Activated T-cell treated with anti-CD3 and anti-CD28 coated beads, Interleukin-2, amount 50 U/mL, for 4 hours (primary cell): ENCODE results near the gene ADPRHL1. TPM values are rescaled to one million over a fixed set of nuclear protein-coding genes. Genes with fewer than 3 reads are reported as not detected.
"Not testable (repeated sequence)": the region's sequence is repeated elsewhere in the genome, so short reads cannot be mapped to it uniquely, and the experiment has no call there.

Source experiments
- ATAC-seq, 2 donors: fragments of 200-7000 bp; cut with Tn5 transposase; one replicate each; pipeline ENCODE4 v1.10.0; 2021
- DNase-seq: peaks from one replicate; pipeline ENCODE4 v3.0.0-alpha.2; 2020
- H3K27me3 Mint-ChIP-seq: one replicate; pipeline ENCODE4 v1.8.0; 2021; ENCODE audit warnings: low read depth, mixed read lengths
- H3K36me3 Mint-ChIP-seq: one replicate; pipeline ENCODE4 v1.8.0; 2022; ENCODE audit warnings: mixed read lengths; ENCODE audit not compliant: insufficient read depth
- H3K4me1 Mint-ChIP-seq: one replicate; pipeline ENCODE4 v1.8.0; 2021; ENCODE audit warnings: low read depth, mixed read lengths
- H3K4me3 Mint-ChIP-seq: one replicate; pipeline ENCODE4 v1.8.0; 2021; ENCODE audit warnings: mild to moderate bottlenecking, moderate library complexity, mixed read lengths
- H3K9me3 Mint-ChIP-seq: one replicate; pipeline ENCODE4 v1.8.0; 2021; ENCODE audit warnings: mixed read lengths
- total RNA-seq, 3 donors: library from RNA; stranded (reverse); gene quantifications; one replicate each; pipeline ENCODE4 v1.2.1, GENCODE V29; 2021

The ADPRHL1 gene
- total RNA-seq, 3 donors from 2014 or later: 0.54 to 0.81 (median 0.79) TPM

- ATAC-seq (no peak), DNase-seq (no peak)
- Mint-ChIP-seq H3K4me3 (peak overlapping the region; percentile 85), H3K4me1 (peaks cover 5% of the 10 kb centered on the region), H3K27me3 (no peaks in the 10 kb centered on the region), H3K9me3 (no peaks in the 10 kb centered on the region), H3K36me3 (no peaks in the 10 kb centered on the region)
Measured at GRCh38 chr13:113393226-113393562, 60.1 kb downstream of the ADPRHL1 start.

DNA sequence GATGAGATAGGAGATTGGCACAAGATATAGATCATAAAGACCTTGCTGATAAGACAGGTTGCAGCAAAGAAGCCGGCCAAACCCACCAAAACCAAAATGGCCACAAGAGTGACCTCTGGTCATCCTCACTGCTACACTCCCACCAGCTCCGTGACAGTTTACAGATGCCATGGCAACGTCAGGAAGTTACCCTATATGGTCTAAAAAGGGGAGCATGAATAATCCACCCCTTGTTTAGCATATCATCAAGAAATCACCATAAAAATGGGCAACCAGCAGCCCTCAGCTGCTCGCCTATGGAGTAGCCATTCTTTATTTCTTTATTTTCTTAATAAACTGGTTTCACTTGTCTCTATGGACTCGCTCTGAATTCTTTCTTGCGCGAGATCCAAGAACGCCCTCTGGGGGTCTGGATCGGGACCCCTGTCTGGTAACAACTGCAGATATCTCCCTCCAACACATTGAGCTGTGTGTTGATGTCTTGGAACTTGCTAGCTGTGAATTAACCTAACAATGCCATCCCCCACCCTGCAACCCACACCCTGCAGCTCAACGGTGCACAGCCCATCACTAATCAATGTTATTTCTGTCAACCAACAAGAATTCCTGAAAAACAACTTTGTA lies 62.3 kb downstream of the ADPRHL1 start:
- Mint-ChIP-seq H3K9me3 (no peaks in the 10 kb centered on the region), H3K27me3 (no peaks in the 10 kb centered on the region), H3K4me3 (no peak overlapping the region), H3K4me1 (peaks cover 5% of the 10 kb centered on the region), H3K36me3 (no peaks in the 10 kb centered on the region)
- DNase-seq: no peak
- no peak for ATAC-seq

DNA sequence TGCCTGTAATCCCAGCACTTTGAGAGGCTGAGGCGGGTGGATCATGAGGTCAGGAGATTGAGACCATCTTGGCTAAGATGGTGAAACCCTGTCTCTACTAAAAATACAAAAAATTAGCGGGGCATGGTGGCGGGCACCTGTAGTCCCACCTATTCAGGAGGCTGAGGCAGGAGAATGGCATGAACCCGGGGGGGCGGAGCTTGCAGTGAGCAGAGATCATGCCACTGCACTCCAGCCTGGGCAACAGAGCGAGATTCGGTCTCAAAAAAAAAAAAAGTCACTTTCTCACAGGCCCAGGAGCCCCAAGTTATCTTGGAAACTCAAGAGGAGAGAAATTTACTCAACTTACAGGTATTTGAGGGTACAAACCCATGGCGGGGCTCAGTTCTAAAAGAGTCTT lies 63.7 kb downstream of the ADPRHL1 start:
- H3K27me3 Mint-ChIP-seq, DNase-seq, H3K4me3 Mint-ChIP-seq, ATAC-seq, H3K9me3 Mint-ChIP-seq, H3K36me3 Mint-ChIP-seq: not testable (repeated sequence)
- H3K4me1 Mint-ChIP-seq: peaks cover 13% of the 10 kb centered on the region

DNA sequence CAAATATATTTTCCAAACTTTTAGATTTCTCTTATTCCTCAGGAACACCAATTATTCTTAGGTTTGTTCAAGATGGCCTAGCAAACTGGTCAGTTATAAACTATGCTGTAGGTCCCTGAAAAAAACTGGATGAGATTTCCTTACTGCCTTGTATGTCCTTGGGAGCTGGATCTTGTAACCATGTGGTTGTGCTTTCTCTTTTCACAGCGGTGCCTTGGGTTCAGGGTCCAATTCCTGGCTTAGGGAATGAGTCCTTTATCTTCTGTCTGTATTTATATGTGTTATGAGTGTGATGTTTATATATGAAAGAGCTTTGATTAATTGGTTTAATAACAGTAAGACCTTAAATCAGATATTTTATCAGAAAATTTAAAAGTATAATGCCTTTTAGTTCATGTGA lies 65.9 kb downstream of the ADPRHL1 start:
- ATAC-seq (no peak), DNase-seq (no peak)
- Mint-ChIP-seq H3K27me3 (peaks cover 7% of the 10 kb centered on the region), H3K4me3 (no peak overlapping the region), H3K4me1 (peaks cover 8% of the 10 kb centered on the region), H3K36me3 (no peaks in the 10 kb centered on the region), H3K9me3 (peaks cover 14% of the 10 kb centered on the region)

DNA sequence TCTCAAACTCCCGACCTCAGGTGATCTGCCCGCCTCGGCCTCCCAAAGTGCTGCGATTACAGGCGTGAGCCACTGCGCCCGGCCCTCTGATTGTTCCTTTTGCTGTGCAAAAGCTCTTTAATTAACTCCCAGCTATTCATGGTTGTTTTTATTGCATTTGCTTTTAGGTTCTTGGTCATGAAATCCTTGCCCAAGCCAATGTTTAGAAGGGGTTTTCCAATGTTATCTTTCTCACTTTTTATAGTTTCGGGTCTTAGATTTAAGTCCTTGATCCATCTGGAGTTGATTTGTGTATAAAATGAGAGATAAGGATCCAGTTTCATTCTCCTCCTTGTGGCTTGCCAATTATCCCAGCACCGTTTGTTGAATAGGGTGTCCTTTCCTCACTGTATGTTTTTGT lies 70.2 kb downstream of the ADPRHL1 start:
- Mint-ChIP-seq H3K9me3 (peaks cover 16% of the 10 kb centered on the region), H3K4me1 (peaks cover 8% of the 10 kb centered on the region), H3K27me3 (peaks cover 13% of the 10 kb centered on the region), H3K36me3 (no peaks in the 10 kb centered on the region), H3K4me3 (no peak overlapping the region)
- DNase-seq: no peak
- ATAC-seq: no peak

DNA sequence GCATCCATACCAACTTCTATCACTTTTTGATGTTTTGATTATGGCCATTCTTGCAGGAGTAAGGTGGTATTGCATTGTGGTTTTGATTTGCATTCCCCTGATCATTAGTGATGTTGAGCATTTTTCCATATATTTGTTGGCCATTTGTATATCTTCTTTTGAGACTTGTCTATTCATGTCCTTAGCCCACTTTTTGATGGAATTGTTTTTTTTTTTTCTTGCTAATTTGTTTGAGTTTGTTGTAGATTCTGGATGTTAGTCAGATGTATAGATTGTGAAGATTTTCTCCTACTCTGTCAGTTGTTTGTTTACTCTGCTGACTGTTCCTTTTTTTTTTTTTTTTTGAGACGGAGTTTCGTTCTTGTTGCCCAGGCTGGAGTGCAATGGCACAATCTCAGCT lies 70.7 kb downstream of the ADPRHL1 start:
- Mint-ChIP-seq H3K27me3 (peaks cover 16% of the 10 kb centered on the region), H3K9me3 (peaks cover 16% of the 10 kb centered on the region)
- not testable (repeated sequence) for ATAC-seq, H3K4me3 Mint-ChIP-seq, DNase-seq, H3K4me1 Mint-ChIP-seq, H3K36me3 Mint-ChIP-seq

DNA sequence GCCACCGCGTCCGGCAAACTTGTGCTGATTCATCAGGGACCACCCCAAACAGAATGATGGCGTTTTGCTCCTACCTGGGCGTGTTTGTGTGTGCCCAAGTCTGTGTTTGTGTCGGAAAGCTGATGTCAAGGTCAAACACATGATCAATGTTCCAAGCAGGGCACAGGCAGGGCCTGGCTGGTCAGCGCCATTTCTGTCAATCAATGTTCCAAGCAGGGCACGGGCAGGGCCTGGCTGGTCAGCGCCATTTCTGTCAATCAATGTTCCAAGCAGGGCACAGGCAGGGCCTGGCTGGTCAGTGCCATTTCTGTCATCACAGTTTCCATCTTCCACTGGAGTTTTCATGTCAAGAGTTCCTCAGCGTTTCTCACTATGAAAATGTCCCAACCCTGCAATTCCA lies 74.5 kb downstream of the ADPRHL1 start:
- peaks cover 11% of the 10 kb centered on the region for H3K9me3 Mint-ChIP-seq
- ATAC-seq: no peak
- peaks cover 27% of the 10 kb centered on the region for H3K27me3 Mint-ChIP-seq
- no peaks in the 10 kb centered on the region for H3K36me3 Mint-ChIP-seq
- no peaks in the 10 kb centered on the region for H3K4me1 Mint-ChIP-seq
- DNase-seq: no peak
- no peak overlapping the region for H3K4me3 Mint-ChIP-seq

- DNase-seq: no peak
Measured at GRCh38 chr13:113374511-113375175, 78.6 kb downstream of the ADPRHL1 start.

GRCh38 chr13:113373811-113374485 lies 79.3 kb downstream of the ADPRHL1 start:
- H3K9me3 Mint-ChIP-seq: no peaks in the 10 kb centered on the region

More at GRCh38 chr13:113374511-113375175, 78.6 kb downstream of the ADPRHL1 start:
- Mint-ChIP-seq H3K4me3 (no peak overlapping the region), H3K9me3 (no peaks in the 10 kb centered on the region), H3K36me3 (no peaks in the 10 kb centered on the region), H3K4me1 (no peaks in the 10 kb centered on the region), H3K27me3 (peaks cover 14% of the 10 kb centered on the region)
- no peak for ATAC-seq

GRCh38 chr13:113371701-113372100 lies 81.6 kb downstream of the ADPRHL1 start:
- H3K27me3 Mint-ChIP-seq: peaks cover 11% of the 10 kb centered on the region
- ATAC-seq, H3K9me3 Mint-ChIP-seq: not testable (repeated sequence)

More at GRCh38 chr13:113373811-113374485, 79.3 kb downstream of the ADPRHL1 start:
- Mint-ChIP-seq H3K4me3 (no peak overlapping the region), H3K36me3 (no peaks in the 10 kb centered on the region), H3K4me1 (no peaks in the 10 kb centered on the region), H3K27me3 (peaks cover 14% of the 10 kb centered on the region)
- no peak for DNase-seq
- no peak for ATAC-seq

GRCh38 chr13:113371061-113371460 lies 82.2 kb downstream of the ADPRHL1 start:
- no peak for DNase-seq
- H3K4me3 Mint-ChIP-seq: no peak overlapping the region
- ATAC-seq: no peak
- no peaks in the 10 kb centered on the region for H3K36me3 Mint-ChIP-seq
- no peaks in the 10 kb centered on the region for H3K4me1 Mint-ChIP-seq
- peaks cover 5% of the 10 kb centered on the region for H3K27me3 Mint-ChIP-seq
- H3K9me3 Mint-ChIP-seq: no peaks in the 10 kb centered on the region

More at GRCh38 chr13:113371701-113372100, 81.6 kb downstream of the ADPRHL1 start:
- DNase-seq, H3K4me1 Mint-ChIP-seq, H3K36me3 Mint-ChIP-seq, H3K4me3 Mint-ChIP-seq: not testable (repeated sequence)

DNA sequence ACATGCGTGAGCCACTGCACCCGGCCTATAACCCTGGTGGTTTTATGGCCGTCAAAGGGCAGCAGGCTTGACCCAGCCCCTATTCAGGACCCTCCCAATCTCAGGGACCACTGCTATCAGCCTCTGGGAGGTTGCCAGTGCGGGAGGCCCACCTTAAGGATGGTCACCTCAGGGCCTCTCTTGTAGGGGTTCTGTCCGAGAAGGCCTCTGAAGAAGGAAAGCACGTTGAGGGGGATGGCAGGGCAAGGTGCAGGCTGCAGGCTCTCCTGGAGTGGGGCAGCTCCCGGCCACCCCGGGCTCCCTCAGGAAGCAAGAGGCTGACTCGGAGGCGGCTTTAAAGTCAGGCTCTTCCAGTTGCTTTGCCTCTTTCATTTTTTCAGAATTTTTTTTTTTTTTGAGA lies 83.4 kb downstream of the ADPRHL1 start:
- Mint-ChIP-seq H3K4me3 (no peak overlapping the region), H3K9me3 (no peaks in the 10 kb centered on the region), H3K27me3 (peaks cover 10% of the 10 kb centered on the region), H3K36me3 (no peaks in the 10 kb centered on the region), H3K4me1 (peaks cover 2% of the 10 kb centered on the region)
- no peak for DNase-seq
- ATAC-seq: no peak

GRCh38 chr13:113369189-113369588 lies 84.1 kb downstream of the ADPRHL1 start:
- peaks cover 2% of the 10 kb centered on the region for H3K4me1 Mint-ChIP-seq
- DNase-seq (no peak), ATAC-seq (no peak)
- H3K27me3 Mint-ChIP-seq: peaks cover 8% of the 10 kb centered on the region
- H3K36me3 Mint-ChIP-seq: no peaks in the 10 kb centered on the region
- no peak overlapping the region for H3K4me3 Mint-ChIP-seq
- H3K9me3 Mint-ChIP-seq: no peaks in the 10 kb centered on the region

GRCh38 chr13:113368353-113368752 lies 84.9 kb downstream of the ADPRHL1 start:
- not testable (repeated sequence) for H3K4me1 Mint-ChIP-seq, H3K36me3 Mint-ChIP-seq, ATAC-seq, H3K4me3 Mint-ChIP-seq, H3K9me3 Mint-ChIP-seq, DNase-seq, H3K27me3 Mint-ChIP-seq

GRCh38 chr13:113367771-113368170 lies 85.5 kb downstream of the ADPRHL1 start:
- H3K27me3 Mint-ChIP-seq: peaks cover 9% of the 10 kb centered on the region

More at GRCh38 chr13:113367771-113368170, 85.5 kb downstream of the ADPRHL1 start:
- no peak for ATAC-seq
- Mint-ChIP-seq H3K9me3 (no peaks in the 10 kb centered on the region), H3K4me3 (no peak overlapping the region), H3K4me1 (peaks cover 2% of the 10 kb centered on the region), H3K36me3 (no peaks in the 10 kb centered on the region)
- DNase-seq: no peak
